K562 (cell line): Measurements from ENCODE around the gene EXOC4. TPM values are rescaled to one million over a fixed set of nuclear protein-coding genes. Genes with fewer than 3 reads are reported as not detected.

Experiments used
- CHD4 ChIP-seq: fragments of 200-600 bp; sonication (generic); IDR thresholded peaks from 3 replicates; pipeline ENCODE4 v1.6.1; 2012; ENCODE audit warnings: low read depth, mild to moderate bottlenecking, mixed read lengths, low read length, inconsistent platforms; ENCODE audit not compliant: insufficient read depth, insufficient replicate concordance, poor library complexity, severe bottlenecking
- NFYB ChIP-seq: IDR thresholded peaks from 2 replicates; pipeline ENCODE4 v1.6.1; 2011; ENCODE audit warnings: mild to moderate bottlenecking, moderate library complexity; ENCODE audit not compliant: insufficient read length; ENCODE audit errors: extremely low read depth
- SMARCA4 ChIP-seq: fragments of 450-650 bp; IDR thresholded peaks from 2 replicates; pipeline ENCODE4 v1.6.1; 2016
- SNRNP70 ChIP-seq: fragments of 200-400 bp; formaldehyde crosslinking; optimal IDR thresholded peaks from 2 replicates; pipeline ENCODE3; 2017; ENCODE audit warnings: low read depth, low read length
- TRIM28 ChIP-seq: fragments of 450-650 bp; IDR thresholded peaks from 2 replicates; pipeline ENCODE4 v1.6.1; 2017
- ZNF583 ChIP-seq: fragments of 250-450 bp; sonication (Bioruptor Pico); IDR thresholded peaks from 2 replicates; pipeline ENCODE4 v1.4.0; 2020
- polyA plus RNA-seq, 8 experiments: library from polyadenylated mRNA; depleted of rRNA in 4 of 8; stranded (reverse) in 5 of 8; unstranded in 3 of 8; fragments of >200 nt; fragmentation: Nextera tagmentation in 2 of 8; fragmentation: Illumina TruSeq in 1 of 8; extraction: Ambion mirVana in 2 of 8; extraction: Trizol in 1 of 8; gene quantifications; 2 replicates each; pipeline versions ENCODE4 v1.2.1 to v1.2.3, GENCODE V29; 2011 to 2014; ENCODE audit warnings: inconsistent platforms in 1 of 8, missing spikeins in 1 of 8
- total RNA-seq, 7 experiments: library from RNA; depleted of rRNA in 6 of 7; stranded (reverse); fragments of >200 nt in 6 of 7; fragmentation: Illumina TruSeq in 2 of 7; extraction: Trizol in 2 of 7; gene quantifications; 2 replicates each; pipeline versions ENCODE4 v1.2.1 to v1.2.3, GENCODE V29; 2011 to 2021; ENCODE audit warnings: low replicate concordance in 1 of 7
- TF ChIP-seq, protein P1 (sequence below): sonication (generic); formaldehyde crosslinking; IDR thresholded peaks from 2 replicates; pipeline ENCODE4 v1.8.0; 2023; ENCODE audit warnings: missing genetic modification reagents, mild to moderate bottlenecking, borderline replicate concordance

Gene EXOC4
- total and polyA plus RNA-seq, 9 of the 15 experiments (the other 6 are each of a cell fraction or from before 2014, with no cell fraction given) = 18.5 to 73.1 (median 46.6) TPM

DNA sequence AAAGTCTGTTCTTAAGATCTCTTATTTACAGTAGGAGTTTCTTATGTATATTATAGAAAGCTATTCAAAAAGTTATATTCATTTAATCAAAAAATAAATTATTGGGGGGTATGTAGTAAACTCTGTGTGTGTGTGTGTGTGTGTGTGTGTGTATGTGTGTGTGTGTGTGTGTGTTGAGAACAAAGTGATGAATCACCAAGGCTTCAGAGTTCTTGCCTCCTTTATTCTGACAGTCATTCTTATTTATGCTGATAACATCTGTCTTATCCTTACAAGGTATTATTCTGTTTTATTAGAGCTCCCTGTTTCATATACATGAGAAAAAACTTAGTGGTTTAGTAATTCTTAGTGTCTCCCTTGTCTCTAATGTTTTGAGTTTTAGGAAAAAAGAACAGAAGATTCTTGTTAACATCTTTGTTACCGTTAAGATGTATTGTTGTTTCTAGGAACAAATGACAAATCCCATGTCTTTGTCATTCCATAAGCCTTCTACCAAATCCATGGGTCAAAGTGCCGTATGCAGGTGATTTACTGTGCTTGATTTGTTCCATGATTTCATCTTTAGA lies 424.0 kb downstream of the EXOC4 start (continued):
- TF ChIP-seq, protein P1, sequence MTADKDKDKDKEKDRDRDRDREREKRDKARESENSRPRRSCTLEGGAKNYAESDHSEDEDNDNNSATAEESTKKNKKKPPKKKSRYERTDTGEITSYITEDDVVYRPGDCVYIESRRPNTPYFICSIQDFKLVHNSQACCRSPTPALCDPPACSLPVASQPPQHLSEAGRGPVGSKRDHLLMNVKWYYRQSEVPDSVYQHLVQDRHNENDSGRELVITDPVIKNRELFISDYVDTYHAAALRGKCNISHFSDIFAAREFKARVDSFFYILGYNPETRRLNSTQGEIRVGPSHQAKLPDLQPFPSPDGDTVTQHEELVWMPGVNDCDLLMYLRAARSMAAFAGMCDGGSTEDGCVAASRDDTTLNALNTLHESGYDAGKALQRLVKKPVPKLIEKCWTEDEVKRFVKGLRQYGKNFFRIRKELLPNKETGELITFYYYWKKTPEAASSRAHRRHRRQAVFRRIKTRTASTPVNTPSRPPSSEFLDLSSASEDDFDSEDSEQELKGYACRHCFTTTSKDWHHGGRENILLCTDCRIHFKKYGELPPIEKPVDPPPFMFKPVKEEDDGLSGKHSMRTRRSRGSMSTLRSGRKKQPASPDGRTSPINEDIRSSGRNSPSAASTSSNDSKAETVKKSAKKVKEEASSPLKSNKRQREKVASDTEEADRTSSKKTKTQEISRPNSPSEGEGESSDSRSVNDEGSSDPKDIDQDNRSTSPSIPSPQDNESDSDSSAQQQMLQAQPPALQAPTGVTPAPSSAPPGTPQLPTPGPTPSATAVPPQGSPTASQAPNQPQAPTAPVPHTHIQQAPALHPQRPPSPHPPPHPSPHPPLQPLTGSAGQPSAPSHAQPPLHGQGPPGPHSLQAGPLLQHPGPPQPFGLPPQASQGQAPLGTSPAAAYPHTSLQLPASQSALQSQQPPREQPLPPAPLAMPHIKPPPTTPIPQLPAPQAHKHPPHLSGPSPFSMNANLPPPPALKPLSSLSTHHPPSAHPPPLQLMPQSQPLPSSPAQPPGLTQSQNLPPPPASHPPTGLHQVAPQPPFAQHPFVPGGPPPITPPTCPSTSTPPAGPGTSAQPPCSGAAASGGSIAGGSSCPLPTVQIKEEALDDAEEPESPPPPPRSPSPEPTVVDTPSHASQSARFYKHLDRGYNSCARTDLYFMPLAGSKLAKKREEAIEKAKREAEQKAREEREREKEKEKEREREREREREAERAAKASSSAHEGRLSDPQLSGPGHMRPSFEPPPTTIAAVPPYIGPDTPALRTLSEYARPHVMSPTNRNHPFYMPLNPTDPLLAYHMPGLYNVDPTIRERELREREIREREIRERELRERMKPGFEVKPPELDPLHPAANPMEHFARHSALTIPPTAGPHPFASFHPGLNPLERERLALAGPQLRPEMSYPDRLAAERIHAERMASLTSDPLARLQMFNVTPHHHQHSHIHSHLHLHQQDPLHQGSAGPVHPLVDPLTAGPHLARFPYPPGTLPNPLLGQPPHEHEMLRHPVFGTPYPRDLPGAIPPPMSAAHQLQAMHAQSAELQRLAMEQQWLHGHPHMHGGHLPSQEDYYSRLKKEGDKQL (CRISPR knock-in tag) = no peak
- TF ChIP-seq ZNF583 (CRISPR knock-in tag) = no peak
- TF ChIP-seq SNRNP70 = no peak
- TF ChIP-seq CHD4 = no peak
- no peak for TF ChIP-seq SMARCA4
- TF ChIP-seq TRIM28 = no peak
- no peak for TF ChIP-seq NFYB
